ENCODE results near the gene OXCT1.

The OXCT1 gene

GRCh38 chr5:41831155-41831554, 39.1 kb downstream of the OXCT1 start:
- ChIA-PET POLR2A (no interaction called here), CTCF (no interaction called here)
- Histone ChIP-seq H3K4me3 (ENCODE audit: low read depth, low read length) (no peak overlapping the region), H3K36me3 (ENCODE audit: control insufficient read depth in 2 of 2, insufficient read depth in 1 of 2, low read length in 2 of 2) (peaks cover 0 to 13% of the 10 kb centered on the region in 2 experiments; a peak in 2 of 3 replicates), H3K9me3 (ENCODE audit: control insufficient read depth, insufficient read depth, low read depth, low read length) (no peaks in the 10 kb centered on the region), H3K27ac (ENCODE audit: extremely low read depth, low read depth, low read length) (no peak overlapping the region), H3K4me1 (ENCODE audit: control insufficient read depth, insufficient read depth, low read length) (peaks cover 4% of the 10 kb centered on the region)
- TF ChIP-seq ZEB2 (tag by site-specific recombination; IDR thresholded peaks at IDR 0.05) (no peak), ZFP41 (tag by site-specific recombination; IDR thresholded peaks at IDR 0.05; ENCODE audit: borderline replicate concordance) (no peak), ZIC2 (tag by site-specific recombination; IDR thresholded peaks at IDR 0.05) (no peak), ZBTB6 (tag by site-specific recombination; IDR thresholded peaks at IDR 0.05) (no peak), MYNN (tag by site-specific recombination; IDR thresholded peaks at IDR 0.05; ENCODE audit: borderline replicate concordance) (no peak), HOXC10 (CRISPR knock-in tag; IDR thresholded peaks at IDR 0.05) (no peak), ZNF639 (tag by site-specific recombination; IDR thresholded peaks at IDR 0.05) (no peak), ZNF350 (tag by site-specific recombination; IDR thresholded peaks at IDR 0.05) (no peak)

GRCh38 chr5:41827792-41828191, 42.4 kb downstream of the OXCT1 start:
- H3K4me1 ChIP-seq (ENCODE audit: control insufficient read depth, insufficient read depth, low read length) = no peaks in the 10 kb centered on the region
- H3K9me3 ChIP-seq (ENCODE audit: control insufficient read depth, insufficient read depth, low read depth, low read length) = no peaks in the 10 kb centered on the region
- H3K27ac ChIP-seq (ENCODE audit: extremely low read depth, low read depth, low read length) = no peak overlapping the region
- H3K4me3 ChIP-seq (ENCODE audit: low read depth, low read length) = no peak overlapping the region
- POLR2A ChIA-PET = no interaction called here
- TF ChIP-seq KLF10 (tag by site-specific recombination; IDR thresholded peaks at IDR 0.05) (no peak), ZNF133 (tag by site-specific recombination; IDR thresholded peaks at IDR 0.05) (no peak), ZNF785 (tag by site-specific recombination; IDR thresholded peaks at IDR 0.05) (no peak), ZNF600 (tag by site-specific recombination; IDR thresholded peaks at IDR 0.05) (no peak), ZSCAN23 (tag by site-specific recombination; IDR thresholded peaks at IDR 0.05) (no peak), KLF17 (tag by site-specific recombination; IDR thresholded peaks at IDR 0.05) (no peak), YY2 (tag by site-specific recombination; IDR thresholded peaks at IDR 0.05) (no peak)
- peaks cover 0 to 2% of the 10 kb centered on the region in 2 experiments; a peak in 2 of 3 replicates for H3K36me3 ChIP-seq (ENCODE audit: control insufficient read depth in 2 of 2, insufficient read depth in 1 of 2, low read length in 2 of 2)
- CTCF ChIA-PET = no interaction called here

- Histone ChIP-seq H3K4me1 (ENCODE audit: control insufficient read depth, insufficient read depth, low read length) (no peaks in the 10 kb centered on the region), H3K27ac (ENCODE audit: extremely low read depth, low read depth, low read length) (no peak overlapping the region), H3K36me3 (ENCODE audit: control insufficient read depth in 2 of 2, insufficient read depth in 1 of 2, low read length in 2 of 2) (no peaks in the 10 kb centered on the region; a peak in 2 of 3 replicates), H3K4me3 (ENCODE audit: low read depth, low read length) (no peak overlapping the region), H3K9me3 (ENCODE audit: control insufficient read depth, insufficient read depth, low read depth, low read length) (no peaks in the 10 kb centered on the region)
- POLR2A ChIA-PET = no interaction called here
- TF ChIP-seq ZNF658 (tag by site-specific recombination; IDR thresholded peaks at IDR 0.05) = no peak
- no peak for TF ChIP-seq ZNF423 (tag by site-specific recombination; IDR thresholded peaks at IDR 0.05)
- TF ChIP-seq ZNF544 (tag by site-specific recombination; IDR thresholded peaks at IDR 0.05) = no peak
- CTCF ChIA-PET = no interaction called here
These were observed 48.2 kb downstream of the OXCT1 start for GRCh38 chr5:41822036-41822435.

Measured in HEK293 (cell line).